Mammary epithelial cell (primary cell): ENCODE results near the gene OR2H2.

ENCODE experiments used
- CTCF ChIP-seq, 2 donors: IDR thresholded peaks in 1 of 2; conservative IDR thresholded peaks in 1 of 2; 2 replicates each; pipeline ENCODE4 v1.5.1; 2011 to 2012; ENCODE audit warnings: inconsistent platforms in 2 of 2, low read length in 2 of 2, mild to moderate bottlenecking in 2 of 2, control low read depth in 1 of 2, low read depth in 1 of 2; ENCODE audit not compliant: insufficient read depth in 1 of 2; ENCODE audit errors: extremely low read depth in 1 of 2
- EZH2 ChIP-seq: IDR thresholded peaks from 2 replicates; pipeline ENCODE4 v1.6.1; 2012; ENCODE audit warnings: low read length, inconsistent platforms, borderline replicate concordance

GRCh38 chr6:29593199-29593855 lies 8.4 kb downstream of the OR2H2 start:
- no peak for TF ChIP-seq CTCF (conservative IDR thresholded peaks at IDR 0.05 in 1 of 2, IDR thresholded peaks at IDR 0.05 in 1 of 2; ENCODE audit: extremely low read depth in 1 of 2, insufficient read depth in 1 of 2, low read depth in 1 of 2, low read length in 2 of 2)
- TF ChIP-seq EZH2 = no peak
